Measurements from ENCODE around the gene RARG. TPM values are rescaled to one million over a fixed set of nuclear protein-coding genes. Genes with fewer than 3 reads are reported as not detected.
A peak's percentile ranks its signal among the peaks of the same experiment; 100 is the strongest.

The RARG gene
- total RNA-seq, 1 donor from 2014 or later: 0.27 TPM

DNA sequence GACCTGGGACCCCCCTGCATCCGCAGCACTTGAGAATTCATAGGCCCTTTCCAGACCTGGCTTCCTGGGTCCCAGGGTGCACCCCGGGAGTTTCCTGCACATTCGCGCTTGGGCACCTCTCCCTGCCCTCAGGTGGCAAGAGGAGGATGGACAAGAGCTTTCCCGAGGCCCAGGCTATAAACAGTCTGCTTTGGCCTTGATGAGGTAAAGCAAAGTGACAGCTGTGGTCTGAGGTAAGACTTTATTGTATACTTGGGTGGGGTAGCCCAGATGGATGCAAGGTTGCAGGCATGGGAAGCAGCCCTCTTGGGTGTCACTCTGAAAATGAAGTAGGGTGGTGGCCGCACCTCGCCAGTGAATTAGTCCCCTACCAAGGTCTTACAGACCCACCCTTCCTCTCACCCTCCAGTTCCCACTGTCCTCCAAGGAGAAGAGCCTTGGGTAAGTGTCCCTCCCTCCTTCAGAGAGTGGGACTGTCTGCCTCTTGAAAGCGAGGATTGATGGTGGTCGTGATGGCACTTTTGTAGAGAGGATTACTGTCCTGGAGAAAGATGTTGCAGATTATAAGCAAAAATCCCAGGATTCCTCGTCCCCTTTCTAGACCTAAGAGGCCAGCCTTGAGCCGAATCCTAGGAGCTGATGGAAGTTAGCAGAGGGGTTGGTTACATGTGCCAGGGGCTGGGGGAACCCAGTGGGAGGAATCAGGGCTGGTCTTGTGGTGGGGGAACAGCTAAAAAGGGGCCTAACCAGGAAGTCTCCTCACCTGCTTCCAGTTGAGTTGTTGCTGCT, 40.7 kb downstream of the RARG start:
- Mint-ChIP-seq H3K27me3 (ENCODE audit: unreplicated experiment) (peaks cover 13% of the 10 kb centered on the region), H3K36me3 (ENCODE audit: unreplicated experiment) (no peaks in the 10 kb centered on the region)

GRCh38 chr12:53190108-53190729, 41.8 kb downstream of the RARG start:
- TF ChIP-seq, protein P1, sequence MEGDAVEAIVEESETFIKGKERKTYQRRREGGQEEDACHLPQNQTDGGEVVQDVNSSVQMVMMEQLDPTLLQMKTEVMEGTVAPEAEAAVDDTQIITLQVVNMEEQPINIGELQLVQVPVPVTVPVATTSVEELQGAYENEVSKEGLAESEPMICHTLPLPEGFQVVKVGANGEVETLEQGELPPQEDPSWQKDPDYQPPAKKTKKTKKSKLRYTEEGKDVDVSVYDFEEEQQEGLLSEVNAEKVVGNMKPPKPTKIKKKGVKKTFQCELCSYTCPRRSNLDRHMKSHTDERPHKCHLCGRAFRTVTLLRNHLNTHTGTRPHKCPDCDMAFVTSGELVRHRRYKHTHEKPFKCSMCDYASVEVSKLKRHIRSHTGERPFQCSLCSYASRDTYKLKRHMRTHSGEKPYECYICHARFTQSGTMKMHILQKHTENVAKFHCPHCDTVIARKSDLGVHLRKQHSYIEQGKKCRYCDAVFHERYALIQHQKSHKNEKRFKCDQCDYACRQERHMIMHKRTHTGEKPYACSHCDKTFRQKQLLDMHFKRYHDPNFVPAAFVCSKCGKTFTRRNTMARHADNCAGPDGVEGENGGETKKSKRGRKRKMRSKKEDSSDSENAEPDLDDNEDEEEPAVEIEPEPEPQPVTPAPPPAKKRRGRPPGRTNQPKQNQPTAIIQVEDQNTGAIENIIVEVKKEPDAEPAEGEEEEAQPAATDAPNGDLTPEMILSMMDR (IDR thresholded peaks at IDR 0.05; ENCODE audit: partially characterized antibody, unreplicated experiment): peak; percentile 77
- DNase-seq: peak; percentile 71
- H3K27ac Mint-ChIP-seq (ENCODE audit: unreplicated experiment): no peak overlapping the region
- H3K4me3 Mint-ChIP-seq (ENCODE audit: unreplicated experiment): no peak overlapping the region
- peaks cover 3% of the 10 kb centered on the region for H3K9me3 Mint-ChIP-seq (ENCODE audit: unreplicated experiment)
- H3K4me1 Mint-ChIP-seq (ENCODE audit: low read depth, unreplicated experiment): peaks cover 2% of the 10 kb centered on the region
- peaks cover 7% of the 10 kb centered on the region for H3K27me3 Mint-ChIP-seq (ENCODE audit: unreplicated experiment)
- H3K36me3 Mint-ChIP-seq (ENCODE audit: unreplicated experiment): no peaks in the 10 kb centered on the region

More for the DNA sequence above, 40.7 kb downstream of the RARG start:
- H3K4me1 Mint-ChIP-seq (ENCODE audit: low read depth, unreplicated experiment): peaks cover 2% of the 10 kb centered on the region
- peaks cover 3% of the 10 kb centered on the region for H3K9me3 Mint-ChIP-seq (ENCODE audit: unreplicated experiment)
- H3K4me3 Mint-ChIP-seq (ENCODE audit: unreplicated experiment): no peak overlapping the region
- TF ChIP-seq, protein P1 (IDR thresholded peaks at IDR 0.05; ENCODE audit: partially characterized antibody, unreplicated experiment): no peak
- DNase-seq: no peak
- H3K27ac Mint-ChIP-seq (ENCODE audit: unreplicated experiment): no peak overlapping the region

DNA sequence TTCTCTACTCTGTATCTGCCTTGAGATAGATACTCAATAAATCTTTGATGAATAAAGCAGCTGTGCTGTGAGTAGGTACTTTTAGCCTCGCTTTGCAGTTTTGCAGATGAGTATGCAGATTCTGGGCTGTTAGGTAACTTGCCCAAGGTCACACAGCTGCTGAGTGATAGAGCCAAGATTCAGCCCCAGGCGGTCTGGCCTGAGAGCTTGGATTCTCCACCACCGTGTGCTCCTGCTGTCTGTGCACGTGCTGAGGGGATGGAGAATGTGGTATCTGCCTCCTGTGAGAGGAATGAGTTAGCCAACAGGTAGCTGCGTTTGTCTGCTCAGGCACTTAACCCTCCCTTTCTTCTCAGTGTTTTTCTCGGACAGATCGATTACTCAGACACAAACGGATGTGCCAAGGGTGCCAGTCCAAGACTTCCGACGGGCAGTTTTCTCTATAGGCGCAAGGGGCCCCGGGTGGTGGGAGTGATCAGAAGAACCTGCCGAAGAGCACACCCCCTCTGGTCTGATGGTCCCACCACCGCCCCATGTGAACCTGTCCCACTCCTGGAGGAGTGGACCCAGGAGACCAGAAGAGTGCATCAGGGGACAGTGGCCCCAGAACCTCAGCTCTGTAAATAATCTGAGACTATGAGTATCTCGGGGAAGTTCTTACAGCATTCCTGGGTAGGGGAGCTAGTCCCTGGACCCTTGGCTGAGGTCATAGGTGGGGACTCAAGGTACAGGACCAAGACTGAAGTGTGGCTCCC, 44.7 kb downstream of the RARG start:
- no peak for DNase-seq
- Mint-ChIP-seq H3K27me3 (ENCODE audit: unreplicated experiment) (peaks cover 6% of the 10 kb centered on the region), H3K4me1 (ENCODE audit: low read depth, unreplicated experiment) (peaks cover 5% of the 10 kb centered on the region), H3K36me3 (ENCODE audit: unreplicated experiment) (no peaks in the 10 kb centered on the region), H3K4me3 (ENCODE audit: unreplicated experiment) (no peak overlapping the region), H3K27ac (ENCODE audit: unreplicated experiment) (no peak overlapping the region), H3K9me3 (ENCODE audit: unreplicated experiment) (peaks cover 3% of the 10 kb centered on the region)
- TF ChIP-seq, protein P1 (IDR thresholded peaks at IDR 0.05; ENCODE audit: partially characterized antibody, unreplicated experiment): no peak

GRCh38 chr12:53186745-53187144, 45.3 kb downstream of the RARG start:
- Mint-ChIP-seq H3K4me3 (ENCODE audit: unreplicated experiment) (no peak overlapping the region), H3K27ac (ENCODE audit: unreplicated experiment) (no peak overlapping the region), H3K27me3 (ENCODE audit: unreplicated experiment) (peaks cover 4% of the 10 kb centered on the region), H3K4me1 (ENCODE audit: low read depth, unreplicated experiment) (peaks cover 8% of the 10 kb centered on the region), H3K9me3 (ENCODE audit: unreplicated experiment) (peaks cover 1% of the 10 kb centered on the region), H3K36me3 (ENCODE audit: unreplicated experiment) (no peaks in the 10 kb centered on the region)
- DNase-seq: no peak
- TF ChIP-seq, protein P1 (IDR thresholded peaks at IDR 0.05; ENCODE audit: partially characterized antibody, unreplicated experiment): no peak

Data from glutamatergic neuron (in vitro differentiated cells).